SIG-M5 treated with dmso at 0.1 percent for 504 hours (cell line): ENCODE measurements around the gene SYNE1.
A peak's percentile ranks its signal among the peaks of the same experiment; 100 is the strongest.
"Not testable (repeated sequence)": the region's sequence is repeated elsewhere in the genome, so short reads cannot be mapped to it uniquely, and the experiment has no call there.

Source experiments
- DNase-seq: peaks from one replicate; lab custom pipeline; 2025; ENCODE audit not compliant: unreplicated experiment; lab: John Stamatoyannopoulos, UW

The SYNE1 gene

GRCh38 chr6:152631376-152631775 lies 5.8 kb downstream of the SYNE1 start:
- DNase-seq = no peak

GRCh38 chr6:152630832-152631231 lies 6.3 kb downstream of the SYNE1 start:
- no peak for DNase-seq

- DNase-seq = no peak
Measured at GRCh38 chr6:152625213-152625612, 11.9 kb downstream of the SYNE1 start.

GRCh38 chr6:152614776-152615175 lies 22.4 kb downstream of the SYNE1 start:
- DNase-seq = not testable (repeated sequence)

GRCh38 chr6:152609125-152609670 lies 28.0 kb downstream of the SYNE1 start:
- no peak for DNase-seq

- DNase-seq = no peak
Measured at GRCh38 chr6:152605941-152606340, 31.2 kb downstream of the SYNE1 start.

DNA sequence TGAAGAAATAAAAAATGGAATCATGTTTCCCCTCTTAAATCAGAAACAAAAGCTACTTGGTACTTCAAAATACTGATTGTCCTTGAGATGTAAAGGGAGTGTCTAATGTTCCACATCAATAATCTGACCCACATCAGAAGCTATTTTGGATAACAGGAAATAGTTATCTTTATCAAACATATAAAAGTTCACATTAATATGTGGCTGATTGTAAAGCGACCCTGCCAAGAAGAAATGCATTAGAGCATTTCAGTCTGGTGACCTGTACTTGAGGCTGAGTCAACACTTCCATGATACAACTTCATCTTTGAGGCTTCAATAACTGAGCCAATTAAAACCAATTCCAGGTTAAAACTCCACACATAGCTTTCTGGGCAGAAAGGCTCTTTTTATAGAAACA lies 31.8 kb downstream of the SYNE1 start:
- DNase-seq = no peak

DNA sequence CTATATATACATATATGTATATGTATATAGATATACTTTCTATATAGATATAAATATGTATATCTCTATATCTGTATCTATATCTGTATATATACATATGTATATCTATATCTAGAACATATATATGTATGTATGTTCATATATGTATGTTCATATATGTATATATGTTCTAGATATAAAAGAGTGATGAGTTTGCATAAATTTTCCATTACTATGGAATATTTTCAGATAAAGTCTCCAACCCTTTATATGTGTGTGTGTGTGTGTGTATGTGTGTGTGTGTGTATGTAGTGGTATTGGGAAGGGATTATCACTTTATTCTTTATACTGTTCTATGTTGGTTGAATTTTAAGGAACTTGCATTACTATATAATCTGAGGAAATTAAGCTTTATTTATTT lies 33.3 kb downstream of the SYNE1 start:
- DNase-seq = no peak

DNA sequence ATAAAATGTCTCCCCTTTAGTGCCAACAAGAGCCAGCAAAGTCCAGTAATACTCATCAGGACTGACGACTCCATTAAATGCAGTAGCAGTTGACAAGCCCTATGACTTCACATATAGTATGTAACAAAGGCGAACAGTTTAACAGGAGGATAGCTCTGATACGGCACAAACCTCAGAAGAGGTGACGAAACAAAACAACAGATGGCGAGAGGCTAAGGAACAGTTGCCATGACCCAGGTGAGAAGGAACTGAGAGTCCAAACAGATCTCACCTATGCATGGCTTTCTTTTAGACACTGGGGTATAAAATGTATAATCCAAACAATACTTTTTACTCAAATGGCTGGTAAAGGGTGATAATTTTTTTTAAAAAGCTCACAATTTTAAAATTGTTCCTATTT lies 37.1 kb downstream of the SYNE1 start:
- no peak for DNase-seq

GRCh38 chr6:152598901-152599537 lies 38.1 kb downstream of the SYNE1 start:
- DNase-seq = no peak

GRCh38 chr6:152598421-152598820 lies 38.7 kb downstream of the SYNE1 start:
- no peak for DNase-seq

GRCh38 chr6:152596726-152597125 lies 40.4 kb downstream of the SYNE1 start:
- no peak for DNase-seq

- no peak for DNase-seq
Measured at GRCh38 chr6:152595499-152595898, 41.7 kb downstream of the SYNE1 start.

DNA sequence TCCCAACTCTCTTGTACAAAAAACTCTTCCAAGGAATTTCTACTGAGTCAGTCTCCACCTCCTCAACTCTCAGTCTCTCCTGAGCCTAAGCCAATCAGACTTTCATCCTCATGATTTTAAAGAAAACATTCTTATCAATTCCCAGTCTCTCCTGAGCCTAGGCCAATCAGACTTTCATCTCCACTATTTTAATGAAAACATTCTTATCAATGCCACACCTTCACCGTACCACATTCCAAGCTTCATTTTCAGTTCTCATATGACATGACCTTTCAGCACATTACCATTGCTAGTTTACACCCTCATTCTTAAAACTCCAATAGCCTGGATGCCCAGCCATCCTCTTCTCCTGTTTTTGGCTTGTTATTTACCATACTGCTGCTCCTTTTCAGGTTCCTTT lies 42.5 kb downstream of the SYNE1 start:
- no peak for DNase-seq

DNA sequence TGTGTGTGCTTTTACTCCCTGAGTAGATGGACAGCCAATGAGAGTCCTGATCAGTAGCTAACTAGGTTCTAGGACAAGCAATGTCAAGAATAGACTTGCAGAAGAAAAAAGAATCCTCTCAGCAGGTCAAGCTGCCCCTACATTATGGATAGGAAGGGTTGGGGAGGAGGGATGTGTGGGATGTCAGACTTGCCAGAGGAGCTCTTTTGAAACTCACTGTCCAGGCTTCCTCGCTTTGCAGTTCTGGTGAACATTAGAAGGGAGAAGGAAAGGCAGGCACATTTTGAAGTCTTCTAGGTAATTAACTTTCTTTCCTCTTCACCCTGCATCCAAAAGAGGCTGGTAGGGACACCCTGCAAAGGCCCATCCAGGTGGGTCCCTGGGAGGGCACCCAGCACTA lies 48.7 kb downstream of the SYNE1 start:
- no peak for DNase-seq

- DNase-seq = peak; percentile 83
Measured at GRCh38 chr6:152587473-152587872, 49.7 kb downstream of the SYNE1 start.

GRCh38 chr6:152585236-152585635 lies 51.9 kb downstream of the SYNE1 start:
- DNase-seq = no peak

- DNase-seq = no peak
Measured at GRCh38 chr6:152583888-152584287, 53.3 kb downstream of the SYNE1 start.

- DNase-seq = no peak
Measured at GRCh38 chr6:152576525-152576924, 60.6 kb downstream of the SYNE1 start.

GRCh38 chr6:152575621-152576150 lies 61.5 kb downstream of the SYNE1 start:
- no peak for DNase-seq

- DNase-seq = no peak
Measured at GRCh38 chr6:152575161-152575560, 62.0 kb downstream of the SYNE1 start.

DNA sequence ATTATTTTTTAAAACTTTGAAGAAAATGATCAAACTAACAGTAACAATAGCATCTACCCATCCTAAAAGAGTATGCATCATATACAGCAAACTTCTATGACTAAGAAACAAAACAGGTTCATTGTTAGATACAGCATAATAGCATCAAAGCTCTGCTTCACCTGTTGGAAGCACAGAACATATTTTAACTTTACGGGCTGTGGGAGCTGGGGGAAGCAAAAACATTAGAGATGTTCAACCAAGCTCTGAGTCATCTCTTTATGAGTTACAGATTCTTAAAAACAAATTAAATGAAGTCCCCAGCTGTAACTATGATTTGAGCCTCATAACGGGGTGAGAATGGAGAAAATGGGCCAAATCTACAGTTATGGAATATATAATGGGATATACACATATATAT lies 63.4 kb downstream of the SYNE1 start:
- DNase-seq = no peak
